NCI-H345 treated with DMSO at 0.1 percent for 48 hours (cell line): Measurements from ENCODE around the gene CYP26B1.
"Not testable (repeated sequence)": the region's sequence is repeated elsewhere in the genome, so short reads cannot be mapped to it uniquely, and the experiment has no call there.

Experiments
- DNase-seq: peaks from one replicate; lab custom pipeline; 2025; ENCODE audit not compliant: unreplicated experiment; lab: John Stamatoyannopoulos, UW

CYP26B1 gene

GRCh38 chr2:72086871-72087633 is 60.6 kb downstream of the CYP26B1 start:
- not testable (repeated sequence) for DNase-seq

- no peak for DNase-seq
These were observed 62.1 kb downstream of the CYP26B1 start for GRCh38 chr2:72085513-72085912.

GRCh38 chr2:72085036-72085435 is 62.6 kb downstream of the CYP26B1 start:
- DNase-seq = no peak

- DNase-seq = no peak
These were observed 63.1 kb downstream of the CYP26B1 start for GRCh38 chr2:72084584-72084976.

- DNase-seq = no peak
These were observed 63.7 kb downstream of the CYP26B1 start for GRCh38 chr2:72083751-72084583.

- no peak for DNase-seq
These were observed 64.8 kb downstream of the CYP26B1 start for GRCh38 chr2:72082887-72083286.

- DNase-seq = no peak
These were observed 65.6 kb downstream of the CYP26B1 start for GRCh38 chr2:72082021-72082601.

- DNase-seq = no peak
These were observed 66.2 kb downstream of the CYP26B1 start for GRCh38 chr2:72081451-72081850.

- peak; percentile 4 for DNase-seq
These were observed 67.1 kb downstream of the CYP26B1 start for GRCh38 chr2:72080286-72081145.
